Smooth muscle cell of trachea (primary cell): ENCODE measurements around the gene FLACC1. TPM values are rescaled to one million over a fixed set of nuclear protein-coding genes. Genes with fewer than 3 reads are reported as not detected.

Experiments used
- total RNA-seq: library from RNA; depleted of rRNA; stranded (reverse); fragments of >200 nt; gene quantifications from 2 replicates; pipeline ENCODE4 v1.2.1, GENCODE V29; 2014

The FLACC1 gene
- total RNA-seq, result 1.3 and 2.0 TPM in 2 replicates

GRCh38 chr2:201357221-201357620, at the start of gene FLACC1:
TSS of gene FLACC1 (minus strand) at chr2:201357345. CDS start at chr2:201351404, 5,941 bp downstream.

DNA sequence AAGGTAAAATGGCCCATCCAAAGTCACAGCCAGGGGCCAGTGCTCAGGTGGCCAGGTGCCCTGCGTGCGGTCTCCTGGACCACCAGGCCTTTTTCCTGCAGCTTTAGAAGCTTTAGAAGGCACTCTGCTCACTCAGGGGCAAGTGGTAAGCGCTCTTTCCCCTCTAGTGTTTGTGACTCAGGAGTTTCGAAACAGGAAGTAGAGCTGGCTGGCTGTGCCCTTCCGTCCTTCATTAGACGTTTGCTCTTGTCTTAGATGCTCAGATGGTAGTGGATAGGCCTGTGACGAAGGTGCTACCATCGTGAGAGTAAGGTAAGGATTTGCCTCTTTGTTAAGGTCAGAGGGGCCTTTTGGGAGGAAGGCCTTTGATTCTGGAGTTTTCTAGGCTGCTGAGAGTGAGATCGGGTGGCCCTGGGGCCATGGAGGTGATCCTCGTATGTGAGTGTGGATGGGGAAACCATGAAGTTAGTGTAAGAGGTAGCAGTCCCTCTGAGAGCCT, 96.8 kb downstream of the FLACC1 start, which contains the start of gene CASP8:
Gene CASP8 (plus strand): TSS at position 235 of the 499 bp plus-strand sequence. CDS start 5,951 bp downstream, outside the sequence.

Other genes with a start within 250 kb of the FLACC1 start
- gene CFLAR, start 241.2 kb downstream of the FLACC1 start, total RNA-seq, result 74.6 and 107 TPM in 2 replicates
- 6.1 and 11.6 TPM in 2 replicates for gene CASP10, start 174.2 kb downstream of the FLACC1 start, total RNA-seq
- gene CASP8, start 96.8 kb downstream of the FLACC1 start, total RNA-seq, result 22.0 and 37.1 TPM in 2 replicates
- gene TRAK2, start 94.1 kb upstream of the FLACC1 start, total RNA-seq, result 53.4 and 66.8 TPM in 2 replicates
- 45.1 and 55.1 TPM in 2 replicates for gene STRADB, start 94.4 kb upstream of the FLACC1 start, total RNA-seq